HG03196 (cell line): ENCODE results near the gene NFIA.

Experiments
- ATAC-seq: cut with Tn5 transposase; IDR thresholded peaks from one replicate; pipeline ENCODE4 v1.9.1; 2021; ENCODE audit not compliant: unreplicated experiment

The NFIA gene

DNA sequence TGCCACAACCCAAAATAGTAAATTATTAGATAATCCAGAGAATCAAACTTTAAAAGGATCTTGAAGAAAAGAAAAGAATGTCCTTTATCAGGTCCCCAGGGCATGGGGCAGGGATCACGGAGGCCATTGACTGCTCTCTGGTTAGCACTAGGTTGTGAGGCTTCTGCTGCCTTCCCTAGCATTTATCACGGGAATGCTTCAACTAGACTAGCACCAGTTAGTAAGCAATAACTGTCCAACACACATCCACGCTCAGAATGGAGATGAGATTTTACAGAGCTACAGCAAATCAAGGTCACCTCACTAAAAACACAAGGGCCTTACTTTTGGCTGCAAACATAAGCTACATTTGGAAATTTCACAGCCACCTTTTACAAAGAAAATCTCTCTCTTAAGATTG is 304.0 kb downstream of the NFIA start:
- ATAC-seq = no peak

DNA sequence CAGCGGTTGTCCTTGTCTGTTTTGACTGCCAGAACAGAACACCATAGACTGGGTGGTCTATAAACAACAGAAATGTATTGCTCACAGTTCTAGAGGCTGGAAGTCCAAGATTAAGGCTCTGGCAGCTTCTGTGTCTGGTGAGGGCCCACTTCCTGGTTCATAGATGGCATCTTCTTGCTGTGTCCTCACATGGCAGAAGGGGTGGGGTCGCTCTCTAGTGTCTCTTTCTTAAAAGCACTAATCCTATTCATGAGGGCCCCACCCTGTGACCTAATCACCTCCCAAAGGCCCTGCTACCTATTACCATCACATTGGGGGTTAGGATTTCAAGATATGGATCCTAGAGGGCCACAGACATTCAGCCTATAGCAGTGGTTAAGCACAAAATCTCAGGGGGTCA is 304.4 kb downstream of the NFIA start:
- no peak for ATAC-seq

DNA sequence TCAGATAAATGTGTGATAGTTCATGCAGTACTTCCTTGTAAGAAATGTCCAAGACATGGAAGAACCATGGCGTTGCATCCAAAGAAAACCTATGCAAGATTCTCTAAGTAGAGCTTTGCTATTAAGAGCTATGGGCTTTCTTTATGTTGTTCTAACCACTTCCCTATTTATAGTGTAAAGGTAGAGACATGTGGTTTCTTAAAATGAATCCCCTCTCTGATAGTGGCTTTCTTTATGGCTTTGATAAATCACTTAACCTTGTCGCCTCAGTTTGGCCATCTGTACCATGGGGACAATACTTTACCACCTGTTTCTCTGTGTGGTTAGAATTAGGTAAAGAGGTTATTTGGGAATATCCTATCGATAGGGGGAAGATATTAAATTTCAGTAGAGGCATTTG is 305.5 kb downstream of the NFIA start:
- ATAC-seq = no peak

DNA sequence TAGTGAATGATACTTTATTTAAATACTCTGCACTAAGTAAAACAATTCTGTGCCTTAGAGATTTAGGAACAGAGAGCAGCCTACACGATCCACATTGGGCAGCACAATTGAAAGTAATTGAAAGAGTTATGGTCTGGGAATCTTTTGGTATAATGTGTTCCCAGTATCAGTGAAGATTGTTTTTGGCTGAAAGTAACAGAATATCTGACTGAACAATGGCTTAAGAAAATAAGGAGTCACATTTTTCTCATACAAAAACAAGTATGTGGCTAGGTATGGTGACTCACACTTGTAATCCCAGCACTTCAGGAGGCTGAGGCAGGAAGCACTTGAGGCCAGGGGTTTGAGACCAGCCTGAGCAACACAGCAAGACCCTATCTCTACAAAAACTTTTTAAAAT is 306.2 kb downstream of the NFIA start:
- no peak for ATAC-seq

DNA sequence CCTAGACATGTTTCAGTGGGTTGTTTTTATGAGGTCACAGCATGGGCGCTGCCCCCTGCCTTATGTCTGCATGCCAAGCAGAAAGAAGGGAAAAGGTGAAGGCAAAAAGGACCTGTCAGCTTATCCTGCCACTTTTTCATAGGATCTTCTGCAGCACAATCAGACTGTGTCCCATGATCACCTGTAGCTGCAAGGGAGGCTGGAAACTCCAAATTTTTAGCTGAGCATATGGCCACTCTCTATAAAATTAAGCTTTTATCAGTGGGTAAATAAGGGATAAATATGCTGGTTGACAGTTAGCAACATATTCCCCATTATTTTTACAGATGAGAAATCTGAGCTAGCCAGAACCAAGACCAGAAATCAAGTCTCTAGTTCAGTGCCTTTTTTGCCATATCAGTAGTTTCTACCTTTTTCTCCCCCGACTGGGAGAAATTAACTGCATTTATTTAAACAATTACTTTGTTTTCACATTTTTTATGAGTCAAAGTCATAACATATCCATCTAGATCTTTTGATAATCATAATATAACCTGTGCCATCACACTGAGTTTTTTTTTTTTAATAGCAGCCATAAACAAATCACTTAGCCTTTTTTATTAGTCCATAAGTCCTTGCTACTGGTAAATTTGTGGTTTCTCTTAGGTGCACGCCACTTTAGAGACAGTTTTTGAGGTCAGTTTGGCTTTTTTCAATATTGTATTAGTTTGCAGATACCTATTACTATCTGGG is 307.0 kb downstream of the NFIA start:
- no peak for ATAC-seq

DNA sequence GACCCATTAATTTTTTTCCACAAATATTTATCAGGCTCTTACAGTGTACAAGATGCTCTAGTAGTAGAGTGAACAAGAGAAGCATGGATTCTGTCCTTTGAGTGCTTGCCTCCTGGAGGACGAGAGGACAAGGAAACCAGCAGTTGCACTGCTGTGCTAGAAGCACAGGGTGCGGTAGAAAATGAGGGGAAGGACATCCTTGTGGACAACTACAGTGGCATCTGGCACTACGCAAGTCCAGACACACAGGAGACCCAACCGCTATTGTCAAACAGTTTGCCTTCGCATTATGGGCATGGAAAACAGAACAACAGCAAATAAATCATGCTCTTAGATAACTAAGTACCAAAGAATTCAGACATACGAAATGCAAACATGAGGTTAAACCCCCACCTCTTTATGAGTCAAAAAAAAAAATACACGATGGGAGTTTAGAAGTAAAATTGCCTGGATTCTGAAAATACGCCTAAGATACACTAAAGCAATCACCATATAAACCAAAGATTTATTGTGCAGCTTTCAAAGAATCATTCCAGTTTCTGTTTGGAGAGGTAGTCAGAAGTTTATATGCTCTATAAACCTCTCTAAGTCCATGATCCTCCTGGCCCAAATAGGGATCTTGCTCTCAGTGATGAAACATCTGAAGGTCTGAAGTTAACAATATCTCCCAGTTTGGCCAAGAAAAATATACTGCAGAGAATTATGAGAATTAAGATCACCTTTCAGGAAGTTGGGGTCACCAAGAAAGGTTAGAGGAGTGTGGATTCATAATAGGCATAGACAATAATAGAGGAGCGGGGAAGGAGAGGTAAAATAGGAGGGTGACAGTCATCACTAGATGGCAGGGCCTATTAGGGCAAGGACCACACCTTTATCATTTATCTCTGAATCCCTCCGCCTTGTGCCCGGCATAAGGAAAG is 307.8 kb downstream of the NFIA start:
- no peak for ATAC-seq

DNA sequence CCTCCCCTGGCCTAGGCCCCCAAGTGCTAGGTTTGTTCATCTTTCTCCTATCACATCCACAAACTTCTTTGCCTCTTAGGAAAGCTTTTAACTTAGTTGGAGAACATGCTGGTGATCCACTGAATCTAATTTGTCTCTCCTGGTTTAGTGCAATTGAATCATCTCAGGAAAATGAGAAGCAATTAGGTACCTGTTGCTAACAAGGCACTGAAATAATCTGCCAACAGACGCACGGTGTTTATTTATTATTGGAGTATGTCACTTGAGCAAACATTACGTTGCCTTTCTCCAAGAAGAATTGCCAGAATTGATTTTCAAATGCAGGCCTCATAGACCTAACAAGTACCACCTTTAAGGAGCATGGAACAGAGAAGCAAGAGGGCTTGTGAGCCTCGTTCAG is 309.4 kb downstream of the NFIA start:
- ATAC-seq = no peak

DNA sequence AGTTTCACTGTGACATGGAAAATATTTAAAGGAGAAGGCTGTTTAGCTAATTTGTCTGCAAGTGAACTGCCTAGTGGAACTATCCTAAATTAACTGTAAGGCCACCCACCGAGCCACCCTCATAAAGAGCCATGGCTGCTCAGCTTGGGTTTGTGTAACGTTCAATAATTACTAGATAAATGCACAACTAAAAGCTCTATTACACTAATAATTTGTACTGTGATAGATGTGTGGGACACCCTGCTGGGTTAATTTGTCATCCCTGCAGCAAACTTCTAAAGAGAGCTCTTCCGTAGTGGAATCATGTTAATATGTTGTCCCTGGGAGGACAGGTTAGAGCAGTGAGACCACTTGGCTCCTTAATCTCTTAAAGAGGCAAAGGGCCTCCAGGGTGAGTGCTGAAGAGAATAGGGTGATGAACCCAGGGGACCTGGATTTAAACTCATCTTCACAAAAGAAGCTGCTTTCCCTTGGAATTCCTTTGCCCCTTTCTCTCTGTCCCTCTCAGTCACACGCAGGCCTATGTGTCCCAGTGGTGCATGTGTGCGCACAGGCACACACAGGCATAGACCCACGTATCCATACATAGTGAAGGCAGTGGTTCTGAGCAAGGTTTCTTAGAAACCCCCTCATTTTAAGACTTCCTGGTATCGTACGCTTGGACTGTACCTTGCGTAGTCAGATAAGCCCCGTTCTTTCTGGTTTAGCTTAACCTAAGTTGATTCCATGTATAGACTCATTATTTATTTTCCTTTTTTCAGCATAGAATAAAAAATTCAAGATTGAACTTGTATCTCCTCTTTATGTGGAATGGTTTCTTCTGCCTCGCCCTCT is 310.3 kb downstream of the NFIA start:
- no peak for ATAC-seq

DNA sequence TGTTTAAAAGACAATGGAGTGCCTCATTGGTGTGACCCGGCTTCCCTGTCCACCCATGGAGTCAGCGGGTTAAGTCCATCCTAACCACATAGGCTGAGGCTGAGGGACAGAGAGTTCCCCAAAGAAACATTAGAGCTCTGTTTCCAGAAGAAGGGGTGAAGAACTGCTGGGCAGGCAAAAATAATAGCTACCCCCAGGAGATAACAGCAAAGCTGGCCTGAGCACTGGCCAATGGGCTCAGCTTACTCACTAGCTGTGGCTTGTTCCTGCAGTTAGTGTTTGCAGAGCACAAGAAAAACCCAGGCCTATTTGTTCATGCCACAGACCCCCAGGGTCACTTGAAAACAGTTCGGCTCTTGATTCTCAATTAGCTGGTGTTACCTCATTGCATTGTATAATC is 311.2 kb downstream of the NFIA start:
- no peak for ATAC-seq

DNA sequence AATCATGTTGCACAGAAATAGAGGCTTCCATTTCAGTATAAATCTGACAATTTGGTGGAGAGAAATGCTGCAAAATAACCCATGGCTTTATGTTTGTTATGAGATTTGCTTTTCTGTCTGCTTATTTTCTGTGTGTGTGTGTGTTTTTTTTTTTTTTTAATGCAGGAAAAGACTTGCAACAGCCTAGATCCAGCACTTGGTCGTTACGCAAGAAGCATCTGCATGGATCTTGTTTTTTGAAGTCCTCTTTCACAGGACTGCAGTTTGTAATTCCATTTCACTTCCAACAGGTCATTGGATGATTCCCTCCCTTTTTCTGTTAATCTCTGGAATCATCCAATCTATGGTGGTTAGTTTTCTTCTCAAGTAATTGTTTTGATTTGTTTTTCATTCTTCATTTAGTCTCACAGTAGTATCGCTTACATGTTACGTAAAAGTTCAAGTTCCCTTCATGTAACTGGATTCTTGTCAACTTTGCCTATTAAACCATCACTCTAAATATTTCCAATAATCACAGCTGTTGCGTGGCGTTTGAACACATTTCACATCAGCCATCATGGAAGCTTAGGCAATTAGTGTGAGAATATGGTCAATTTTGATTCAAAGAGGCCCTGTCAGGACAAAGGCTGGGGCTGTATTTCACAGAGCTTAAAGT is 312.9 kb downstream of the NFIA start:
- no peak for ATAC-seq

DNA sequence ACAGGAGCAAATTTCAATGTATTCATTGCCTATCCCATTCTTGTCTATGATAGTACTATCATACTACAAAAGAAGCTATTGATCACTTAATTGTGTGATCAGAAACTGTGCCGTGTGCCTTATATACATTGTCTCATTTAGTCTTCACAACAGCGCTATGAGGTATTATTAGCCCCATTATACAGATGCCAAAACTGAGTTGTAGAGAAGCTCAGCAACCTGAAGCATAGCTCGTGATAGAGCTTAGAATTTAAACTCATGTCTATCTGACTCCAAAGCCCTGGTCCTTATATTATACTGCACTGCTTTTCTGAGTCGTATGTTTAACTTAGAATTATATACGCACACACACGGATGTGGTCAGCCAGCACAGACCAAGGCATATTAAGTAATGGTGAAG is 315.1 kb downstream of the NFIA start:
- ATAC-seq = no peak

DNA sequence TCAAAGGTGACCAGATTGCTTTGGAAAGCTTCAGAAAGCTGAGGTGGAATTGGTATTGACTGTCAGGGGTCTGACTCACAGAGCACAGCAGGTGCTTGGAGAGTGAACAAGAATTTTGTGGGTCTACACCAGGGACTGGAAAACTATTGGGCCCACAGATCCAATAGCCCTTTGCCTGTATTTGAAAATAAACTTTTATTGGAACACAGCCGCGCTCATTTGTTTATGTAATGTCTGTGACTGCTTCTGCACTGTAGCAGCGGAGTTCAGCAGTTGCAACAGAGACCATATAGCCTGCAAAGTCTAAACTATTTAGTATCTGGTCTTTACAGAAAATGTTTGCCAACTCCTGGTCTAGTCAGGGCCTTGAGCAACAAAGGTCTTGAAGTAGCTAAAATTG is 315.6 kb downstream of the NFIA start:
- no peak for ATAC-seq

DNA sequence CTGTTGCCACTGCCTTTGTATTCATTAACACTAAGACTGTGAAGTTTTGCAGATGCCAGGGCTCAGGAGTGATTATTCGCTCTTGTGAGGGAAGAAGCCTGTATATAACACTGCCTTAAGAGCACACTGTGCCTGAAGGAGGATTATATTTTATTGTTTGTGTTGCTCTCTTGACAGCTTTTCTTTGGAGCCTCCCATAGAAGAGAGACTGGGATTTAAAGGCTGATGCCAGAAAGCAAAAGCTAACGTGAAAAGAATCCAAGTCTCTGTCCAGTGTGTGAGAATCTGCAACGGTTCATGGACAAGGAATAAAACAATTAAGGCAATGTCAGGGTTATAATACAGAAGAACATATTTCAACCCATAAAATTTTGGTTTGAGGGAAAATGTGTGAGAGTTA is 316.8 kb downstream of the NFIA start:
- ATAC-seq = no peak

DNA sequence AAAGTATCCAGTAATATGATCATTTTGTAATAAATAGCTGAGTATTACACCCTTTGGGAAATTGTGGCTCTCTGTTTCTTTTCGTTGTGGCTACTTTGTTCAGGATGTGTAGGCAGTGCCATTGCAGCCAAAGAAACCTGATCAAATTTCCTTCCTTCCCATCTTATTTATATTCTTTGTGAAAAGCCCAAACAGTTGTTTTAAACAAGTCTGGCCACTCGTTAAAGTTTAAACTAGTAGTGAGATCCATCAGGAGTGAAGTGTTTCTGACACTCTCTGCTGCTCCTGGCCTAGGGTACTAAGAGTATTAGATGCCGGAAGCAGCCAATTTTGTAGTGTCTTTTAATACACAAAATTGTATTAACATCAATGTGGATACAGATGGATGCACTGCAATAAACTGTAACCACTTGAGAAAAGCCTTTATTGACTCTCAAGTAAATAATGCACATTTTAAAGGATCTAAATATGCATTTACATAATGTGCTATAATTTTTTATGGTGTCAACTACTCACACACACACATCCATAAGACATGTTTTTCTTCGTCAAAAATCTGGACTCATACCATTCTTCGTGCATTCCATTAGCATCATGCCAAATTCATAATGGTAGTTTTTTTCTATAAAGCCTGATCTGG is 317.9 kb downstream of the NFIA start:
- ATAC-seq = no peak

DNA sequence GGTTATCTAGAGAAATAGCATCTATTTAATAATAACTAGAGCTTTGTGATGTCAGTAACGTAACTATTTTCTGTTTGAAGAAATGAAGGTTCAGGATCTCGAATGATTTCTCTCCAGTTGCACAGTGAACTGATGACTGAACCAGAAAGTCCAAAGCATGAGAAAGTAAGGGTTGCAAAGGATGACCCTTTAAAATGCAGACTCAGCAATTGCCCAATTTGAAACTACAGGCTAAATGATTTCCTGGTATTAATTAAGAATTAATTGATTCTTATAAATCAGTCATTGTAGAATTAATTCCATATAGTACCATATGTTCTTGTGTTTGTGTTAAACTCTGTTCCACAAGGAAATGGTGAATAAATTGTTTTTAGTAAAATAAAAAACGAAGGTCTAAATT is 318.6 kb downstream of the NFIA start:
- no peak for ATAC-seq

DNA sequence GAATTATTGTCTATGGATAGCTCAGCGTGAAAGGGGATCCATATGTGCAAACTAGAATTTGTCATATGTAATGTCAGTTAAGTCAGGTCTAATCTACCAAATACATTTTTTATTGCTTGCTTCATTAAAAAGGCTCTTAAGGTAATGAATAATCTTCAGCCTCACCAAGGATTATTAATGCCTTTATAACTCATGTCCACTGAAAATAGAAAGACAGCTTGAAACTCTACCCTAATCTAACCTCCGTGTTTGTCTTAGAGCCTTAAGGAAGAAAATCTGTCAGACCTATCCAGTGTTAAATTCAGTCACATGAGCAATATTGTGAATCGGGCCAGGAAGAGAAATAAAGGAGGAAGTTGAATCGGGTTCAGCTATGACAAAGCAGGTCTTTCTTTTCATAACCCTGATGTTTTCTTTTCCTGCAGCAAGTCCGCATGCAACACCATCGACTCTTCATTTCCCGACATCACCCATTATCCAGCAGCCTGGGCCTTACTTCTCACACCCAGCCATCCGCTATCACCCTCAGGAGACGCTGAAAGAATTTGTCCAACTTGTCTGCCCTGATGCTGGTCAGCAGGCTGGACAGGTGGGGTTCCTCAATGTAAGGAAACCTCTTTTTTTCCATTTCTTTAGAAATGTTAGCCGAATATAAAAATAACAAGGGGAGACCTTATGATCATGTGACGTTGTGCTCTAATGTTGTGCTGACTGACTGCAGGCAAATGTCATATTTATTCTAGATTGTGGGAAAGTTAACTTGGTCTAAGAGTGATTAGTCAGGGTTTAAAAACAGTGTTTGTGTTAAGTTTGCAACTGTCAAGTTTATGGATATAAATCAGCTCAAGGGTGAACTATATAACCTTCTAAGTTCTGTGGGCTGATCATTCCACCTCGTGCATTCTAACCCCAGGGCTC is 321.6 kb downstream of the NFIA start:
- no peak for ATAC-seq

DNA sequence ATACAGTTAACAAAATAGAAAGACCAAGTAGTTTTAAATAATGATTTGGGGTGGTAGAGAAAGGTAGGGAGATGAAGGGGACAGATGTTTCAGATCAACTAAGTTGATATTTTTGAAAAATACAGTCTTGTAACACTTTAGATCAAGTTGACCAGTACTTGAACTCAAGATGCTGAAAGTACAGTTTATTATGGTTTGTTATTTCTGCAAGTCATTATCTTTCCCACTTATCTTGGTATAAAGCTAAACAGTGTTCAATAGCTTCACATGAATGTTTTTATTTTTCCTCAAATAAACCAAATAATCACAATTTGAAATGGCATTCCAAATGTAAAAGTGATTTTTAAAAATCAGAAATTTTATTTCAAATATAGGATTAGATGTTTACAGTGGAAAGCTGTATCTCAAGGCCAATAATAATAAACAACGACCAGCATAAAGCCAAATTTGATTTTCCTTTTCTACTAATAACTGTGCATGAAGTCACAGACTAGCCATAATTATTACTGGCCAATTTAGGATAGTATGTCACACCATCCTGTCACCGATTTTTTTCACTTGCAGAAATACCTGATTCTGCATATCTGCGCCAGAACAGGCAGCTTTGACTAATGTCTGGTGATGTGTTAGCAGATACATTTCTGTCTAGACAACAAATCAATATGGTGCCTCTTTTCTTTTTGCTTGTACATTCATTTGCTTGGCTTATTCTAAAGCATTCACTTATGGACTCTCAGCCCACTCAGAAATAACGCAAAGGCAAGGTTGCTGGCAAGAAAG is 322.4 kb downstream of the NFIA start:
- ATAC-seq = no peak

DNA sequence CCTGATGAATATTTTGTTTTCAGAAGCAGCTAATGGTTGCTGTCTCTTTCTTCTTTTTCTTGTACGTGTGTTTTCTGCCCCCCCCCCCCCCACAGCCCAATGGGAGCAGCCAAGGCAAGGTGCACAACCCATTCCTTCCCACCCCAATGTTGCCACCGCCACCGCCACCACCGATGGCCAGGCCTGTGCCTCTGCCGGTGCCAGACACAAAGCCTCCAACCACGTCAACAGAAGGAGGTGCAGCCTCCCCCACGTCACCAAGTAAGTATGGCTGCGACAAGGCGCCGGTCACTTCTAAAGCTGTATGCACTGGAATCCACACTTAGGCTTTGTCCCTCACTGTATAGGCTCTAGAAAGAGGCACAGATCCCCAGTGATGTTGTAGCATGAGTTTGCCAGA is 324.1 kb downstream of the NFIA start:
- ATAC-seq = no peak

DNA sequence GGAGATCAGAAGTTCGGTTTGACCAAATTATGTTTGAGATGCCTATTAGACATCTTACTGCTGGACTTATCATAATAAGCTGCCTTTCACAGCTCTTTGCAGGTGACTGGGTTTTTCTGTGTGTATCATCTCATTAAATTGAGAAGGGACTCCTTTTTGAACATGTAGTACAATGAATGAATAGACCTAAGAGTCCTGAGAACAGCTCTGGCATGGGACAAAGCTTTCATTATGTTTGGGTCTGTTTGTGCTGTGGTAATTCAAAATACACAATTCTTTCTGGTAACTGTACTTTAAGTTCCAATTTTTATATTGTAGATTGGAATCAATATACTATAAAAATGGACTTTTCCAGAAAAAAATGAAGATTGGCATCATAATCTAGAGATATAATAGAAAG is 330.2 kb downstream of the NFIA start:
- no peak for ATAC-seq
